ENCODE measurements around the gene MBNL1. TPM values are rescaled to one million over a fixed set of nuclear protein-coding genes. Genes with fewer than 3 reads are reported as not detected.

The MBNL1 gene
- total RNA-seq, 4 donors from 2014 or later = 258 to 478 (median 320) TPM

GRCh38 chr3:152227027-152227426 lies 41.7 kb upstream of the MBNL1 start:
- TF ChIP-seq EP300 (IDR thresholded peaks at IDR 0.05) = no peak
- TF ChIP-seq CTCF (IDR thresholded peaks at IDR 0.05) = no peak
- no peak for TF ChIP-seq POLR2A (IDR thresholded peaks at IDR 0.05)
- TF ChIP-seq POLR2AphosphoS5 (IDR thresholded peaks at IDR 0.05) = no peak
- H3K27me3 ChIP-seq = no peaks in the 10 kb centered on the region
- H3K36me3 ChIP-seq = no peaks in the 10 kb centered on the region
- DNase-seq (ENCODE audit: low spot score in 2 of 2) = no peak
- no peak overlapping the region for H3K27ac ChIP-seq
- H3K4me1 ChIP-seq = peaks cover 7% of the 10 kb centered on the region
- H3K4me3 ChIP-seq = no peak overlapping the region
- 89% methylated on average over 2 of the region's 2 CpGs for WGBS
- H3K9me3 ChIP-seq = no peaks in the 10 kb centered on the region

- no peaks in the 10 kb centered on the region for H3K27me3 ChIP-seq
- no peak for DNase-seq (ENCODE audit: low spot score in 2 of 2)
- no peak overlapping the region for H3K4me3 ChIP-seq
- H3K27ac ChIP-seq = no peak overlapping the region
- no peak for TF ChIP-seq POLR2A (IDR thresholded peaks at IDR 0.05)
- no peak for TF ChIP-seq POLR2AphosphoS5 (IDR thresholded peaks at IDR 0.05)
- TF ChIP-seq EP300 (IDR thresholded peaks at IDR 0.05) = no peak
- no peak for TF ChIP-seq CTCF (IDR thresholded peaks at IDR 0.05)
- no peaks in the 10 kb centered on the region for H3K36me3 ChIP-seq
- no peaks in the 10 kb centered on the region for H3K9me3 ChIP-seq
- 95% methylated on average over 1 of the region's 1 CpG for WGBS
- peaks cover 7% of the 10 kb centered on the region for H3K4me1 ChIP-seq
These were observed 39.0 kb upstream of the MBNL1 start for GRCh38 chr3:152229692-152230091.

- no peak overlapping the region for H3K27ac ChIP-seq
- 90% methylated on average over 1 of the region's 1 CpG for WGBS
- H3K4me1 ChIP-seq = peaks cover 12% of the 10 kb centered on the region
- no peaks in the 10 kb centered on the region for H3K27me3 ChIP-seq
- H3K4me3 ChIP-seq = no peak overlapping the region
- TF ChIP-seq EP300 (IDR thresholded peaks at IDR 0.05) (no peak), CTCF (IDR thresholded peaks at IDR 0.05) (no peak), POLR2AphosphoS5 (IDR thresholded peaks at IDR 0.05) (no peak), POLR2A (IDR thresholded peaks at IDR 0.05) (no peak)
- DNase-seq (ENCODE audit: low spot score in 2 of 2) = no peak
- H3K36me3 ChIP-seq = no peaks in the 10 kb centered on the region
- no peaks in the 10 kb centered on the region for H3K9me3 ChIP-seq
These were observed 38.4 kb upstream of the MBNL1 start for GRCh38 chr3:152230370-152230769.

- Histone ChIP-seq H3K36me3 (no peaks in the 10 kb centered on the region), H3K4me3 (no peak overlapping the region), H3K9me3 (no peaks in the 10 kb centered on the region), H3K4me1 (peaks cover 12% of the 10 kb centered on the region), H3K27ac (no peak overlapping the region), H3K27me3 (no peaks in the 10 kb centered on the region)
- TF ChIP-seq CTCF (IDR thresholded peaks at IDR 0.05) (no peak), POLR2AphosphoS5 (IDR thresholded peaks at IDR 0.05) (no peak), POLR2A (IDR thresholded peaks at IDR 0.05) (no peak), EP300 (IDR thresholded peaks at IDR 0.05) (no peak)
- WGBS = 80% methylated on average over 1 of the region's 1 CpG
- DNase-seq (ENCODE audit: low spot score in 2 of 2) = no peak
These were observed 36.7 kb upstream of the MBNL1 start for GRCh38 chr3:152232001-152232400.

GRCh38 chr3:152232679-152233078 lies 36.0 kb upstream of the MBNL1 start:
- TF ChIP-seq EP300 (IDR thresholded peaks at IDR 0.05) = no peak
- no peak for TF ChIP-seq POLR2A (IDR thresholded peaks at IDR 0.05)
- no peak for TF ChIP-seq CTCF (IDR thresholded peaks at IDR 0.05)
- TF ChIP-seq POLR2AphosphoS5 (IDR thresholded peaks at IDR 0.05) = no peak
- DNase-seq (ENCODE audit: low spot score in 2 of 2) = no peak
- Histone ChIP-seq H3K27ac (no peak overlapping the region), H3K4me1 (peaks cover 12% of the 10 kb centered on the region), H3K36me3 (no peaks in the 10 kb centered on the region), H3K9me3 (no peaks in the 10 kb centered on the region), H3K4me3 (no peak overlapping the region), H3K27me3 (no peaks in the 10 kb centered on the region)
- 51% methylated on average over 2 of the region's 2 CpGs for WGBS
